PFSK-1 (cell line): ENCODE results near the gene ZNF384.

Source experiments
- POLR2AphosphoS5 ChIP-seq: IDR thresholded peaks from 2 replicates; pipeline ENCODE4 v1.6.1; 2012; ENCODE audit warnings: low read depth, mild to moderate bottlenecking, control low read depth, low read length, moderate library complexity
- REST ChIP-seq, 2 experiments: IDR thresholded peaks; 2 replicates each; pipeline versions ENCODE4 v1.6.1 to v1.8.0; 2011 to 2012; ENCODE audit warnings: low read depth in 2 of 2, low read length in 2 of 2, control low read depth in 1 of 2, inconsistent platforms in 1 of 2, mild to moderate bottlenecking in 1 of 2, moderate library complexity in 1 of 2; ENCODE audit not compliant: insufficient read depth in 1 of 2
- SIN3A ChIP-seq: IDR thresholded peaks from 2 replicates; pipeline ENCODE4 v1.6.1; 2012; ENCODE audit warnings: mild to moderate bottlenecking, low read length, moderate library complexity, borderline replicate concordance; ENCODE audit not compliant: insufficient read depth
- TAF1 ChIP-seq: IDR thresholded peaks from 2 replicates; pipeline ENCODE4 v1.6.1; 2012; ENCODE audit warnings: low read length, control low read depth, borderline replicate concordance; ENCODE audit not compliant: insufficient read depth

- no peak for TF ChIP-seq SIN3A
- peak; percentile 19; the same call in 1 of the 2 replicates for TF ChIP-seq POLR2AphosphoS5
- TF ChIP-seq TAF1, result no peak
- TF ChIP-seq REST (IDR thresholded peaks at IDR 0.05; ENCODE audit: insufficient read depth in 1 of 2, low read depth in 2 of 2, low read length in 2 of 2), result no peak
Observed at GRCh38 chr12:6664902-6665301, 24.3 kb downstream of the ZNF384 start.
